ENCODE results near the gene OBSL1.

DNA sequence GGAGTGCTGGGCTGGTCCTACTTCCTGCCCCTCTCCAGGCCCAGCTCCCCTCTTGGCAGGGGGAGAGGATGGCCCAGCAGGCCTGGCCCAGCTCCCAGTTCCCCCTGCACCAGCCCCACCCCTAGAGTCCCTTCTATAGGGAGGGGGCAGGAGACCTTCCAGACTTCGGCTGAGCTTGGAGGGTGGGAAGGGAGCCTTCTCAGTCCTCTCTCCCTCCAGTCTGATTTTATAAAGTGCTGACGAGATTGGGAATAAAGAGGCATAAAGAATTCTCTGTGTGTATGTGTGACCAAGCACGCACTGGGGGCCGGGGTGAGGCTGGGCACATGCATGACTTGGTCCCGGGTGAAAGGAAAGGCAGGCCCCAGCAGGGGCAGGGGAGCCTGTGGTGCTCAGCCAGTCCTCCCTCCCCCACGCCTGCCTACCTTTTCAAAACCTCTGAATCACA is 32.8 kb downstream of the OBSL1 start:
- TF ChIP-seq, protein P1, sequence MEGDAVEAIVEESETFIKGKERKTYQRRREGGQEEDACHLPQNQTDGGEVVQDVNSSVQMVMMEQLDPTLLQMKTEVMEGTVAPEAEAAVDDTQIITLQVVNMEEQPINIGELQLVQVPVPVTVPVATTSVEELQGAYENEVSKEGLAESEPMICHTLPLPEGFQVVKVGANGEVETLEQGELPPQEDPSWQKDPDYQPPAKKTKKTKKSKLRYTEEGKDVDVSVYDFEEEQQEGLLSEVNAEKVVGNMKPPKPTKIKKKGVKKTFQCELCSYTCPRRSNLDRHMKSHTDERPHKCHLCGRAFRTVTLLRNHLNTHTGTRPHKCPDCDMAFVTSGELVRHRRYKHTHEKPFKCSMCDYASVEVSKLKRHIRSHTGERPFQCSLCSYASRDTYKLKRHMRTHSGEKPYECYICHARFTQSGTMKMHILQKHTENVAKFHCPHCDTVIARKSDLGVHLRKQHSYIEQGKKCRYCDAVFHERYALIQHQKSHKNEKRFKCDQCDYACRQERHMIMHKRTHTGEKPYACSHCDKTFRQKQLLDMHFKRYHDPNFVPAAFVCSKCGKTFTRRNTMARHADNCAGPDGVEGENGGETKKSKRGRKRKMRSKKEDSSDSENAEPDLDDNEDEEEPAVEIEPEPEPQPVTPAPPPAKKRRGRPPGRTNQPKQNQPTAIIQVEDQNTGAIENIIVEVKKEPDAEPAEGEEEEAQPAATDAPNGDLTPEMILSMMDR (IDR thresholded peaks at IDR 0.05): no peak
- no peak for TF ChIP-seq POLR2A (IDR thresholded peaks at IDR 0.05)

Measured in tibial nerve (tissue), 3 donors.